Purkinje cell (primary cell): ENCODE results near the gene TRERF1. TPM values are rescaled to one million over a fixed set of nuclear protein-coding genes. Genes with fewer than 3 reads are reported as not detected.

Source experiments
- polyA plus RNA-seq: library from polyadenylated mRNA; unstranded; fragments of >200 nt; fragmentation: Nextera tagmentation; gene quantifications from 2 replicates; pipeline ENCODE4 v1.2.1, GENCODE V29; 2014

TRERF1 gene, protein sequence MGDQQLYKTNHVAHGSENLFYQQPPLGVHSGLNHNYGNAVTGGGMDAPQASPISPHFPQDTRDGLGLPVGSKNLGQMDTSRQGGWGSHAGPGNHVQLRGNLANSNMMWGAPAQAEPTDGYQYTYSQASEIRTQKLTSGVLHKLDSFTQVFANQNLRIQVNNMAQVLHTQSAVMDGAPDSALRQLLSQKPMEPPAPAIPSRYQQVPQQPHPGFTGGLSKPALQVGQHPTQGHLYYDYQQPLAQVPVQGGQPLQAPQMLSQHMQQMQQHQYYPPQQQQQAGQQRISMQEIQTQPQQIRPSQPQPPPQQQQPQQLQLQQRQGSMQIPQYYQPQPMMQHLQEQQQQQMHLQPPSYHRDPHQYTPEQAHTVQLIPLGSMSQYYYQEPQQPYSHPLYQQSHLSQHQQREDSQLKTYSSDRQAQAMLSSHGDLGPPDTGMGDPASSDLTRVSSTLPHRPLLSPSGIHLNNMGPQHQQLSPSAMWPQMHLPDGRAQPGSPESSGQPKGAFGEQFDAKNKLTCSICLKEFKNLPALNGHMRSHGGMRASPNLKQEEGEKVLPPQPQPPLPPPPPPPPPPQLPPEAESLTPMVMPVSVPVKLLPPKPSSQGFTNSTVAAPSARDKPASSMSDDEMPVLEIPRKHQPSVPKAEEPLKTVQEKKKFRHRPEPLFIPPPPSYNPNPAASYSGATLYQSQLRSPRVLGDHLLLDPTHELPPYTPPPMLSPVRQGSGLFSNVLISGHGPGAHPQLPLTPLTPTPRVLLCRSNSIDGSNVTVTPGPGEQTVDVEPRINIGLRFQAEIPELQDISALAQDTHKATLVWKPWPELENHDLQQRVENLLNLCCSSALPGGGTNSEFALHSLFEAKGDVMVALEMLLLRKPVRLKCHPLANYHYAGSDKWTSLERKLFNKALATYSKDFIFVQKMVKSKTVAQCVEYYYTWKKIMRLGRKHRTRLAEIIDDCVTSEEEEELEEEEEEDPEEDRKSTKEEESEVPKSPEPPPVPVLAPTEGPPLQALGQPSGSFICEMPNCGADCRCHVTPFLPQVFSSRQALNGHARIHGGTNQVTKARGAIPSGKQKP (N-terminal part only)
- 1.4 and 2.5 TPM in 2 replicates for polyA plus RNA-seq

DNA sequence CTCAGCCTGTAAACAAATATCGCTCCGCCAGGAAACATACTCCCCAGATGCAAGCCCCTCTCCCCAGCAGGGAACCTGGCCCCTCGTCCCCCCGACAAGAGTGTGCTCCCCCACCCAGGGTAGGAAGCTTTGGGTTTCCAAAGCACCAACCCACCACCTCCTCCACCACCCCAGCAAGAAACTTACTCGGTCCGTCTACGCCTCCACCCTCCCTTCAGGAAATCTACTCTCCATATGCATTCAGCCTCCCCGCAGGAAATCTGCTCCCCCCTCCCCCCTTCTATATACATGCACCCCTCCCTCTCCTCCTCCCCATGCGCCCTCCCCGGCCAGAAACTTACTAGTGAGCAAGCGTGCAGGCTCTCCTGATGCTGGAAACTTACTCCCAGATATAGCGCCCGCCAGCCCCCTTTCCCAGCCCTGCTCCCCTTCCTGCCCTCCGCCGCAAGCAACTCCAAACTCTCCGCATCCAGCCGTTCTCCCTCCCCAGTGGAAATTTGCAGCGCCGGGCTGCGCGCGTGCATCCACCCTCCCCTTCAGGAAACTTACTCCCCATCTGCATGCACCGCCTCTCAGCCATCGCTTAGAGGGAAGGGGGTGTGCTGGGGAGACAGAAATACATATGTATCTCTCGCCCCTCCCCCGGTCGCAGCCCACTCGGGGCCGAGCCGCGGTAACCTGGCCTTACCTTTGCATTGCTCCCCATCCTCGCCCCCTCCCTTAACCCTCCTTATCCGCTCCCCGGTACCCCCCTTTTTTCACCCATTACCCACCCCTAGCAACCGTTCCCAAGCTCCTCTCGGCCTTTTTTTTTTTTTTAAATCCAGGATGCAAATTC is at the start of gene TRERF1:
TRERF1 (minus strand) TSS at position 594 of the 838 bp plus-strand sequence. CDS start 182,336 bp downstream, outside the sequence.

DNA sequence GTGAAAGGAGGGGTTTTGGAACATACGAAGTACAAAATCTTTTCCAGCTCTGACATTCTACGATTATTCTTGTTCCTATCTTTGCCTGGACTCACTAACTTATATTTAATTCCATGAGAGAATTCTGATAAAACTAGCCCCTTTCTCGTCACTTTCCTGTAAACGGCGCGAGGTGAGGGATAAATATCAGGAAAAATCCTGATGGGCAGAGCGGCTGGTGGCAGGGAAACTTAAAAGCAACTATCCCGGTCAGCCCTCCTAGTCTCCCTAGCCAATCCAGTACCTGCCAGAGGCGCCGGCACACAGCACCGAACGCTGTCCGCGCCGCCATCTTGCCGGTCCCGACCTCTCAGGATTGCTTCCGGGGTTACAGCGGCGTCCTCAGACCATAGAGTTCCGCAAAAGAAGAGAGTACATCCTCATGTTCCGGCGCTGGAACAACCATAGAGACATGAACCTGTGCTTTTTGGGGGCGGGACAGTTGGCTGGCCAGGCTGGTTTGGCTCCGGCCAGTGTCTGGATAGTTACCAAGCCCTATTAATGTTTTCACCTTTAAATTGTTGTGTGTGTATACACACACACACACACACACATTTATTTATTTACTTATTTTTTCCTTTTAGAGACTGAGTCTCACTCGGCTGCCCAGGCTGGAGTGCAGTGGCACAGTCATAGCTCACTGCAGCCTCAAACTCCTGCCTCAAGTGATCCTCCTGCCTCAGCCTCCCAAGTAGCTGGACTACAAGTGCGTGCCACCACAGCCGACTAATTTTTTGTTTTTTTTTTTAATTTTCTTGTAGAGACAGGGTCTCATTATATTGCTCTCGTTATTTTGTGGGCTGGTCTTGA is 234.0 kb downstream of the TRERF1 start, which contains the start of gene MRPS10:
MRPS10 (minus strand) TSS at position 343 of the 849 bp plus-strand sequence; CDS start at position 331, 12 bp downstream.

Other genes with a start within 250 kb of the TRERF1 start
- 38.6 and 41.2 TPM in 2 replicates for gene MRPS10, start 234.1 kb downstream of the TRERF1 start, polyA plus RNA-seq
- gene UBR2, start 112.1 kb upstream of the TRERF1 start, polyA plus RNA-seq = 6.2 and 8.8 TPM in 2 replicates